PC-9 (cell line): ENCODE measurements around the gene ELAVL1. TPM values are rescaled to one million over a fixed set of nuclear protein-coding genes. Genes with fewer than 3 reads are reported as not detected.

Source experiments
- BruUV-seq: library from RNA; stranded (reverse); fragments of 400-500 nt; replicated peaks from 2 replicates; lab custom pipeline; 2021; lab: Mats Ljungman, UMichigan
- CTCF ChIA-PET: fragments of 300-600 bp; sonication (Branson Sonifier 250); formaldehyde crosslinking; loops from one replicate; lab custom pipeline; 2022; ENCODE audit warnings: antibody characterized with exemption; lab: Charles Lee
- POLR2A ChIA-PET: fragments of 300-600 bp; sonication (Branson Sonifier 250); formaldehyde crosslinking; loops from one replicate; lab custom pipeline; 2022; ENCODE audit warnings: antibody characterized with exemption; ENCODE audit not compliant: unreplicated experiment; lab: Charles Lee
- DNase-seq, 2 experiments: peaks; one replicate each; pipeline versions ENCODE4 v3.0.0 to v3.0.0-alpha.2; 2015 to 2022; ENCODE audit warnings: mixed read lengths in 1 of 2
- H2AFZ ChIP-seq: fragments of 200-600 bp; sonication (generic); 2 replicates; pipeline ENCODE4 v1.8.1; 2017; ENCODE audit warnings: antibody characterized with exemption
- H3F3A ChIP-seq: fragments of 200-600 bp; sonication (generic); 2 replicates; pipeline ENCODE4 v1.8.1; 2017; ENCODE audit warnings: antibody characterized with exemption, mild to moderate bottlenecking, low read depth; ENCODE audit not compliant: insufficient read depth
- H3K27ac ChIP-seq: fragments of 200-600 bp; sonication (generic); 2 replicates; pipeline ENCODE4 v1.6.1; 2016; ENCODE audit warnings: mixed run types
- H3K27me3 ChIP-seq: fragments of 200-600 bp; sonication (generic); 2 replicates; pipeline ENCODE4 v1.6.1; 2016; ENCODE audit warnings: low read depth, mixed run types; ENCODE audit not compliant: insufficient read depth
- H3K36me3 ChIP-seq: fragments of 200-600 bp; sonication (generic); 2 replicates; pipeline ENCODE4 v1.6.1; 2016; ENCODE audit warnings: low read depth, mixed run types
- H3K4me1 ChIP-seq: fragments of 200-600 bp; sonication (generic); replicated peaks from 2 replicates; pipeline ENCODE4 v1.6.1; 2016; ENCODE audit warnings: mixed run types; ENCODE audit not compliant: insufficient read depth
- H3K4me2 ChIP-seq: fragments of 200-600 bp; sonication (generic); 2 replicates; pipeline ENCODE4 v1.6.1; 2017; ENCODE audit warnings: mixed run types
- H3K4me3 ChIP-seq: fragments of 200-600 bp; sonication (generic); 2 replicates; pipeline ENCODE4 v1.6.1; 2016; ENCODE audit warnings: mixed run types
- H3K79me2 ChIP-seq: fragments of 200-600 bp; sonication (generic); 2 replicates; pipeline ENCODE4 v1.6.1; 2017; ENCODE audit warnings: low read depth, mixed run types
- H3K9me2 ChIP-seq: fragments of 200-600 bp; sonication (generic); 2 replicates; pipeline ENCODE4 v1.8.1; 2017; ENCODE audit warnings: mild to moderate bottlenecking; ENCODE audit not compliant: insufficient read depth
- H3K9me3 ChIP-seq: fragments of 200-600 bp; sonication (generic); 2 replicates; pipeline ENCODE4 v1.8.1; 2016; ENCODE audit warnings: low read depth; ENCODE audit not compliant: insufficient read depth
- H4K20me1 ChIP-seq: fragments of 200-600 bp; sonication (generic); 2 replicates; pipeline ENCODE4 v1.8.1; 2017; ENCODE audit not compliant: insufficient read depth
- CTCF ChIP-seq: fragments of 200-600 bp; sonication (generic); conservative IDR thresholded peaks from 2 replicates; pipeline ENCODE4 v1.6.1; 2017; ENCODE audit warnings: mixed run types, antibody characterized with exemption, mild to moderate bottlenecking, moderate library complexity
- EZH2 ChIP-seq: fragments of 200-600 bp; sonication (generic); IDR thresholded peaks from 2 replicates; pipeline ENCODE4 v1.8.0; 2017; ENCODE audit warnings: antibody characterized with exemption, low read depth
- intact Hi-C: fragments of 100-400 bp; cut with micrococcal nuclease; formaldehyde crosslinking; loops from one replicate; pipeline ENCODE4 v1.10.0; 2022; ENCODE audit not compliant: unreplicated experiment
- total RNA-seq: library from RNA; stranded (reverse); gene quantifications from 2 replicates; pipeline ENCODE4 v1.2.3, GENCODE V29; 2021

Gene ELAVL1
- total RNA-seq, 1 experiment from 2014 or later: 108 TPM

GRCh38 chr19:7988307-7988706 lies 17.1 kb downstream of the ELAVL1 start:
- CTCF ChIA-PET: no interaction called here
- POLR2A ChIA-PET: no interaction called here
- no TSS peak for BruUV-seq
- peak overlapping the region; percentile 35; the same call in 1 of the 2 replicates for H3K4me2 ChIP-seq
- H3K79me2 ChIP-seq: peaks cover 74% of the 10 kb centered on the region
- intact Hi-C loops: no loop called here
- H3K27me3 ChIP-seq: no peaks in the 10 kb centered on the region
- TF ChIP-seq EZH2 (no peak), CTCF (no peak)
- peaks cover 78% of the 10 kb centered on the region for H4K20me1 ChIP-seq
- no peak overlapping the region for H3K4me3 ChIP-seq
- H3K27ac ChIP-seq: peak overlapping the region; percentile 52
- DNase-seq: peak; percentile 48 to 51
- no peaks in the 10 kb centered on the region for H3K9me2 ChIP-seq
- peaks cover 22% of the 10 kb centered on the region for H3K36me3 ChIP-seq
- H2AFZ ChIP-seq: no peak overlapping the region
- H3K4me1 ChIP-seq: peaks cover 51% of the 10 kb centered on the region
- no peaks in the 10 kb centered on the region for H3K9me3 ChIP-seq
- H3F3A ChIP-seq: peaks cover 47% of the 10 kb centered on the region

DNA sequence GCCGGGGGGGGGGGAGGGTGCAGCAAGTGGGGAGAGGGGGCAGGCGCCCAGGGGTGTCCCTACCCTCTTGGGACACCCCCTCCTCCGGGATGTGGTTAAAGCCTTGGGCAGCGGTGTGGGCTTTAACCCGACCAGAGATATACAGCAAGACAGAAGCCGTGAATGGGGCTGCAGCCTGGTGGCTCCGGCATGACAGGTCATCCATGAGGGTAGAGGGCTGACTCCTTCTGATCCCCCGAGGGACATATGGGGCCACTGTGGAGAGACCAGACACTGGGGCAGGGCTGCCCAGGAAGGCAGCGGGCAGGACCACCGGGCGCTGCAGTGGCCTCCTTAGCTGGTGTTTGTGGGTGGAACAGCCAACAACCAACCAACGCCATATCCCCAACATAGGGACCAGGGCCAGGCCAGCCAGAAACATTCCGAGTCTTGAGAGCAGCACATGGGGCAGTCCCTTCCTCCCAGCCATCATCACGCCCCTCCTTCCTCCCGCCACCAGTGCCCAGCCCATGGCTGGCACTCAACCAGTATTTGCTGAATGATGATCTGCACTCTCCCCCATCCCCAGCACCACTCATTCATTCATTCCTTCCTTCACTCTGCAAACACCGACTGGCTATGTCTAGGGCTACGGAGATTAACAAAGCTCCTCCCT lies 18.2 kb downstream of the ELAVL1 start:
- Histone ChIP-seq H3F3A (peaks cover 47% of the 10 kb centered on the region), H2AFZ (no peak overlapping the region), H3K36me3 (peaks cover 22% of the 10 kb centered on the region), H3K4me3 (no peak overlapping the region), H3K27ac (peak overlapping the region; percentile 52), H4K20me1 (peaks cover 76% of the 10 kb centered on the region), H3K9me2 (no peaks in the 10 kb centered on the region), H3K9me3 (no peaks in the 10 kb centered on the region), H3K4me2 (peak overlapping the region; percentile 35; the same call in 1 of the 2 replicates), H3K27me3 (no peaks in the 10 kb centered on the region), H3K4me1 (peaks cover 48% of the 10 kb centered on the region), H3K79me2 (peaks cover 74% of the 10 kb centered on the region)
- intact Hi-C loops: no loop called here
- no peak for TF ChIP-seq CTCF
- no peak for TF ChIP-seq EZH2
- POLR2A ChIA-PET: no interaction called here
- CTCF ChIA-PET: no interaction called here
- no TSS peak for BruUV-seq
- peak in 1 of 2 experiments; percentile 29 for DNase-seq

DNA sequence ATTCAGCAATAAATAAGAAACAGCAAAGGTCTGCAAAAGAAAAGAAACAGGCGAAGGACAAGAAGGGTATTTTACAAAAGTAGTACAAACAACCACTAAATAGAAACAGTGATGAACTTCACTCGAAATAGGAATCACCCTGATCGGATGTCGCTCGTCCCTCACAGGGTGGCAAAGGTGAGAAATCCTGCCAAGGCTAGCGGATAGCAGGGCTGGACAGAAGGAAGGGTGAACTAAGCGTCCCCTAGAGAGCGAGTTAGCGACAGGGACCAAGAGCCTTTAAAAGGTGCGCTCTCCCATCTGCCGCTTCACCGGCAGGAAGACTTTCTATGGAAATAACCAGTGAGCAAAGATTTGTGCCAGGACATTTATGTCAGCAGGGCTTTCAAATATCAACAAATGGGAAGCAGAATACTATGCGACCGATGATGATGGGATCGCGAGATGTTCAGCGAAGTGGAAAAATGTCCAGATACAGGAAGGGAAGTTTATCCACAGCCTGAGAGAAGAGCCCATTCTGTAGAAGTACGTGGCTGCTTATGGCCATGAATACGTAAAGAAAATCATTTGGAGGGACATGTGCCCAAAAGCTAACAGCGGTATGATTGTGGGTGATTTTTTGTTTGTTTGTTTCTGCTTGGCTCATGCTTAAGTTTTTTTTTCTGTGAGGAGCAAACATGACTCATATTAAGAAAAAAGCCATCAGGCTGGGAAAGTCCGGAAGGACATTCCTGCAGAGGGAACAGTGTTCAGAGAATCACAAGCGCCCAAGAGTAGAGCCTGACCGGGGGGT lies 18.9 kb downstream of the ELAVL1 start:
- TF ChIP-seq EZH2: no peak
- no peak for TF ChIP-seq CTCF
- peaks cover 73% of the 10 kb centered on the region for H4K20me1 ChIP-seq
- H3K36me3 ChIP-seq: peaks cover 20% of the 10 kb centered on the region
- H3K9me3 ChIP-seq: no peaks in the 10 kb centered on the region
- intact Hi-C loops: no loop called here
- no peak overlapping the region for H3K4me3 ChIP-seq
- no TSS peak for BruUV-seq
- H3K4me1 ChIP-seq: peaks cover 48% of the 10 kb centered on the region
- no peak overlapping the region for H2AFZ ChIP-seq
- no peaks in the 10 kb centered on the region for H3K27me3 ChIP-seq
- CTCF ChIA-PET: no interaction called here
- H3K4me2 ChIP-seq: peak overlapping the region; percentile 35
- POLR2A ChIA-PET: no interaction called here
- H3K27ac ChIP-seq: peak overlapping the region; percentile 52
- H3F3A ChIP-seq: peaks cover 47% of the 10 kb centered on the region
- peak; percentile 41 to 72 for DNase-seq
- peaks cover 70% of the 10 kb centered on the region for H3K79me2 ChIP-seq
- H3K9me2 ChIP-seq: no peaks in the 10 kb centered on the region
